ENCODE results near the gene APOBEC2.
"Not testable (repeated sequence)": the region's sequence is repeated elsewhere in the genome, so short reads cannot be mapped to it uniquely, and the experiment has no call there.

APOBEC2 gene

DNA sequence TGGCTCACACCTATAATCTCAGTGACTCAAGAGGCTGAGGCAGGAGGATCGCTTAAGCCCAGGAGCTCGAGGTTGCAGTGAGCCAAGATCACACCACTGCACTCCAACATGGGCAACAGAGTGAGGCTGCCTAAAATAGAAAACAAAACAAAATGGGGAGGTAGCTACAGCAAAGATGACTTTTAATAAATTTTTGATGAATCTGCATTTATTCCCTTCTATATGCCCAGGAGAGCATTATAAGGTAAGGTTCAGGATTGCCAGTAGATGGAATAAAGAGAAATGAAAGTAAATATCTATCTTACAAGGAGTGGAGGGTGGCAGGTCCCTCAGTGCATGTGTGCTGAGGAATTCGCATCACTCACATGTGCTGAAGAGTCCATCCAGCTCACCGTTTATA lies 38.2 kb upstream of the APOBEC2 start:
- DNase-seq (ENCODE audit: low read depth): no peak
- H3K4me3 ChIP-seq (replicated peaks; ENCODE audit: low read depth, low read length): no peak overlapping the region
- TF ChIP-seq, protein P1, sequence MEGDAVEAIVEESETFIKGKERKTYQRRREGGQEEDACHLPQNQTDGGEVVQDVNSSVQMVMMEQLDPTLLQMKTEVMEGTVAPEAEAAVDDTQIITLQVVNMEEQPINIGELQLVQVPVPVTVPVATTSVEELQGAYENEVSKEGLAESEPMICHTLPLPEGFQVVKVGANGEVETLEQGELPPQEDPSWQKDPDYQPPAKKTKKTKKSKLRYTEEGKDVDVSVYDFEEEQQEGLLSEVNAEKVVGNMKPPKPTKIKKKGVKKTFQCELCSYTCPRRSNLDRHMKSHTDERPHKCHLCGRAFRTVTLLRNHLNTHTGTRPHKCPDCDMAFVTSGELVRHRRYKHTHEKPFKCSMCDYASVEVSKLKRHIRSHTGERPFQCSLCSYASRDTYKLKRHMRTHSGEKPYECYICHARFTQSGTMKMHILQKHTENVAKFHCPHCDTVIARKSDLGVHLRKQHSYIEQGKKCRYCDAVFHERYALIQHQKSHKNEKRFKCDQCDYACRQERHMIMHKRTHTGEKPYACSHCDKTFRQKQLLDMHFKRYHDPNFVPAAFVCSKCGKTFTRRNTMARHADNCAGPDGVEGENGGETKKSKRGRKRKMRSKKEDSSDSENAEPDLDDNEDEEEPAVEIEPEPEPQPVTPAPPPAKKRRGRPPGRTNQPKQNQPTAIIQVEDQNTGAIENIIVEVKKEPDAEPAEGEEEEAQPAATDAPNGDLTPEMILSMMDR (IDR thresholded peaks at IDR 0.05; ENCODE audit: low read length, missing control alignments): no peak

GRCh38 chr6:41015860-41016259 lies 37.1 kb upstream of the APOBEC2 start:
- not testable (repeated sequence) for H3K4me3 ChIP-seq (replicated peaks; ENCODE audit: low read depth, low read length)

GRCh38 chr6:41017663-41018062 lies 35.3 kb upstream of the APOBEC2 start:
- DNase-seq (ENCODE audit: low read depth): no peak
- H3K4me3 ChIP-seq (replicated peaks; ENCODE audit: low read depth, low read length): no peak overlapping the region
- TF ChIP-seq, protein P1 (IDR thresholded peaks at IDR 0.05; ENCODE audit: low read length, missing control alignments): no peak

More at GRCh38 chr6:41015860-41016259, 37.1 kb upstream of the APOBEC2 start:
- not testable (repeated sequence) for DNase-seq (ENCODE audit: low read depth)

GRCh38 chr6:41021832-41022231 lies 31.2 kb upstream of the APOBEC2 start:
- TF ChIP-seq, protein P1 (IDR thresholded peaks at IDR 0.05; ENCODE audit: low read length, missing control alignments): peak; percentile 19
- DNase-seq (ENCODE audit: low read depth): peak; percentile 38
- H3K4me3 ChIP-seq (replicated peaks; ENCODE audit: low read depth, low read length): no peak overlapping the region

- H3K4me3 ChIP-seq (replicated peaks; ENCODE audit: low read depth, low read length): no peak overlapping the region
- DNase-seq (ENCODE audit: low read depth): peak; percentile 24
- TF ChIP-seq, protein P1 (IDR thresholded peaks at IDR 0.05; ENCODE audit: low read length, missing control alignments): no peak
Measured at GRCh38 chr6:41022294-41022693, 30.7 kb upstream of the APOBEC2 start.

DNA sequence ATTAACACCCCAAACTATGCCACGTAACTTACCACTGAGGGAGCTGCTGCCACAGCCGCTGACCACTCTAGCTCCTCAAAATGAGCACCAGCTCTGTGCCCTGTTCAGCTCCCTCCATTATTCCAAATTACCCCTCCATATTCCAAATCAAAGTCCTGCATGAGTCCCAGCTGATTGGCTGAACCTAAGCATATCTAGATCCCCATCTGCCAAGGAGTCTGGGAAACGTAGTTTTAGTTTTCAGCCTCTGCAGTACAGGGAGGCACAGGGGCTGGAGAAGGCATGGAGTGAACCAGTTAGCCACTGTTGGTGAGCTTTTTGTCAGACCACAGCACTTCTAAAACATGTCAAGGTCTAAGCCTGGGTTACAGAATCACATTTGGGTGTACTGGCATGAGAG lies 29.9 kb upstream of the APOBEC2 start:
- TF ChIP-seq, protein P1 (IDR thresholded peaks at IDR 0.05; ENCODE audit: low read length, missing control alignments): no peak
- no peak overlapping the region for H3K4me3 ChIP-seq (replicated peaks; ENCODE audit: low read depth, low read length)
- DNase-seq (ENCODE audit: low read depth): no peak

- TF ChIP-seq, protein P1 (IDR thresholded peaks at IDR 0.05; ENCODE audit: low read length, missing control alignments): no peak
- no peak overlapping the region for H3K4me3 ChIP-seq (replicated peaks; ENCODE audit: low read depth, low read length)
- DNase-seq (ENCODE audit: low read depth): no peak
Measured at GRCh38 chr6:41025966-41026530, 27.0 kb upstream of the APOBEC2 start.
